Testis (tissue), 2 donors: ENCODE measurements around the gene RAP1GDS1.

ENCODE experiments used
- POLR2A ChIP-seq: fragments of 450-650 bp; IDR thresholded peaks from one replicate; pipeline ENCODE4 v1.6.1; 2017; ENCODE audit warnings: antibody characterized with exemption, mild to moderate bottlenecking, moderate library complexity
- TF ChIP-seq, protein P1 (sequence below), 3 experiments: fragments of 450-650 bp in 2 of 3; fragments of 200-600 bp in 1 of 3; sonication (generic) in 1 of 3; IDR thresholded peaks; one replicate each; pipeline ENCODE4 v1.5.1; 2016 to 2019; ENCODE audit warnings: antibody characterized with exemption in 3 of 3, mild to moderate bottlenecking in 2 of 3, moderate library complexity in 1 of 3

DNA sequence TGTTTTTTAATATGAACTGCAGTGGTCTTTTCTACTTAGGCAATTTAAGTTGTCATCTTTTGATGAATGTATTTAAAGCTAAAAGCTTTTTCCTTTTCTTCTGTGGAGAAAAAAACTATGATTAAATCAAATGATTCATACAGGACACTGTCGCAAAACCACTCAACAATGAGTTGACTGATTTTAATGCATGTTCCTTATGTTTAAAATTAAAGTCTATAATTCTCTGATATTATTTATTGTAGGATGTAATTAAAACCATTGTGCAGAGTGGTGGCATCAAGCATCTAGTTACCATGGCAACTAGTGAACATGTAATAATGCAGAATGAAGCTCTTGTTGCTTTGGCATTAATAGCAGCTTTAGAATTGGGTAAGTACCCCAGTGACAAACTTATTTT lies 172.5 kb downstream of the RAP1GDS1 start:
- TF ChIP-seq, protein P1, sequence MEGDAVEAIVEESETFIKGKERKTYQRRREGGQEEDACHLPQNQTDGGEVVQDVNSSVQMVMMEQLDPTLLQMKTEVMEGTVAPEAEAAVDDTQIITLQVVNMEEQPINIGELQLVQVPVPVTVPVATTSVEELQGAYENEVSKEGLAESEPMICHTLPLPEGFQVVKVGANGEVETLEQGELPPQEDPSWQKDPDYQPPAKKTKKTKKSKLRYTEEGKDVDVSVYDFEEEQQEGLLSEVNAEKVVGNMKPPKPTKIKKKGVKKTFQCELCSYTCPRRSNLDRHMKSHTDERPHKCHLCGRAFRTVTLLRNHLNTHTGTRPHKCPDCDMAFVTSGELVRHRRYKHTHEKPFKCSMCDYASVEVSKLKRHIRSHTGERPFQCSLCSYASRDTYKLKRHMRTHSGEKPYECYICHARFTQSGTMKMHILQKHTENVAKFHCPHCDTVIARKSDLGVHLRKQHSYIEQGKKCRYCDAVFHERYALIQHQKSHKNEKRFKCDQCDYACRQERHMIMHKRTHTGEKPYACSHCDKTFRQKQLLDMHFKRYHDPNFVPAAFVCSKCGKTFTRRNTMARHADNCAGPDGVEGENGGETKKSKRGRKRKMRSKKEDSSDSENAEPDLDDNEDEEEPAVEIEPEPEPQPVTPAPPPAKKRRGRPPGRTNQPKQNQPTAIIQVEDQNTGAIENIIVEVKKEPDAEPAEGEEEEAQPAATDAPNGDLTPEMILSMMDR (IDR thresholded peaks at IDR 0.05) = no peak
- TF ChIP-seq POLR2A = no peak
